Activated CD4-positive, alpha-beta T cell treated with anti-CD3 and anti-CD28 coated beads, Interleukin-2, amount 10 ng/mL, durations not matched to agents 24 days and 14 days (primary cell): ENCODE measurements around the gene KCNIP3. TPM values are rescaled to one million over a fixed set of nuclear protein-coding genes. Genes with fewer than 3 reads are reported as not detected.

Source experiments
- DNase-seq: peaks from one replicate; pipeline ENCODE4 v3.0.0; 2022
- H3K27ac Mint-ChIP-seq: one replicate; pipeline ENCODE4 v1.8.0; 2022; ENCODE audit warnings: mild to moderate bottlenecking, mixed read lengths
- H3K27me3 Mint-ChIP-seq: one replicate; pipeline ENCODE4 v1.8.0; 2022; ENCODE audit warnings: mixed read lengths
- H3K36me3 Mint-ChIP-seq: one replicate; pipeline ENCODE4 v1.8.0; 2022; ENCODE audit warnings: low read depth, mild to moderate bottlenecking, mixed read lengths
- H3K4me1 Mint-ChIP-seq: one replicate; pipeline ENCODE4 v1.8.0; 2021; ENCODE audit warnings: mixed read lengths
- H3K4me3 Mint-ChIP-seq: one replicate; pipeline ENCODE4 v1.8.0; 2022; ENCODE audit warnings: mild to moderate bottlenecking, moderate library complexity, mixed read lengths
- H3K9me3 Mint-ChIP-seq: one replicate; pipeline ENCODE4 v1.8.0; 2021; ENCODE audit warnings: mixed read lengths
- intact Hi-C: fragments of 100-400 bp; cut with micrococcal nuclease; formaldehyde crosslinking; loops from one replicate; pipeline ENCODE4 v1.15.1; 2023
- total RNA-seq: library from RNA; stranded (reverse); gene quantifications from 2 replicates; pipeline ENCODE4 v1.2.3, GENCODE V29; 2022

The KCNIP3 gene
- total RNA-seq, 1 donor from 2014 or later: not detected

DNA sequence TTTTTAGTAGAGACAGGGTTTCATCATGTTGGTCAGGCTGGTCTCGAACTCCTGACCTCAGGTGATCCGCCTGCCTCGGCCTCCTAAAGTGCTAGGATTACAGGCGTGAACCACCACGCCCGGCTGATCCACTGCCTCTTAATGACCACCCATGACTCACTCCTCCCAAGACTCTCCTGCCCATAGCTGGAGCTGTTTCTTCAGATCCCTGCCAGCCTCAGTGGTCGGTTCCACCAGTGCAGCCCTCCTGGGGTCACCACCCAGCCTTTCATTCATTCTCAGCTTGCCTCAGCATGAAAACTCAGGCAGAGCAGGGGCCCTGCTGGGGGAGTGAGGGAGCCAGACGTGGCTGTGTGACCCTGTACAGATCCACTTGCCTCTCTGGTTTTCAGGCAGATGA, 12.5 kb downstream of the KCNIP3 start:
- intact Hi-C loops: no loop called here
- DNase-seq: no peak
- H3K4me3 Mint-ChIP-seq: no peak overlapping the region

DNA sequence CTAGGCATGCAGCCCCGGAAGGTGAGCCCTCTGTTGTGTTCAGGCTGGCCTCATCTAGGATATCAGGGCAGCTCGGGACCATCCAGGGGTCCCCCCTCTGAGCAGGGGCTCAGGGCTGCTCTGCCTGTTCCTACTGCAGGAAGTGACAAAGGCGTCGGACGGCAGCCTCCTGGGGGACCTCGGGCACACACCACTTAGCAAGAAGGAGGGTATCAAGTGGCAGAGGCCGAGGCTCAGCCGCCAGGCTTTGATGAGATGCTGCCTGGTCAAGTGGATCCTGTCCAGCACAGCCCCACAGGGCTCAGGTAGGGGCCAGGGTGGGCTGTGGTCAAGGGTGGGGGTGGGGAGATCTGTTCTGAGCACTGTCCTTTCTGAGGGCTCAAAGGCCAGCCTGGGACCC, 13.1 kb downstream of the KCNIP3 start:
- DNase-seq: no peak
- no peak overlapping the region for H3K27ac Mint-ChIP-seq
- intact Hi-C loops: no loop called here
- no peaks in the 10 kb centered on the region for H3K36me3 Mint-ChIP-seq
- H3K27me3 Mint-ChIP-seq: no peaks in the 10 kb centered on the region
- no peaks in the 10 kb centered on the region for H3K9me3 Mint-ChIP-seq
- no peak overlapping the region for H3K4me3 Mint-ChIP-seq
- no peaks in the 10 kb centered on the region for H3K4me1 Mint-ChIP-seq

More for the DNA sequence above, 12.5 kb downstream of the KCNIP3 start:
- no peaks in the 10 kb centered on the region for H3K36me3 Mint-ChIP-seq
- no peaks in the 10 kb centered on the region for H3K4me1 Mint-ChIP-seq
- H3K27ac Mint-ChIP-seq: no peak overlapping the region
- no peaks in the 10 kb centered on the region for H3K27me3 Mint-ChIP-seq
- no peaks in the 10 kb centered on the region for H3K9me3 Mint-ChIP-seq

DNA sequence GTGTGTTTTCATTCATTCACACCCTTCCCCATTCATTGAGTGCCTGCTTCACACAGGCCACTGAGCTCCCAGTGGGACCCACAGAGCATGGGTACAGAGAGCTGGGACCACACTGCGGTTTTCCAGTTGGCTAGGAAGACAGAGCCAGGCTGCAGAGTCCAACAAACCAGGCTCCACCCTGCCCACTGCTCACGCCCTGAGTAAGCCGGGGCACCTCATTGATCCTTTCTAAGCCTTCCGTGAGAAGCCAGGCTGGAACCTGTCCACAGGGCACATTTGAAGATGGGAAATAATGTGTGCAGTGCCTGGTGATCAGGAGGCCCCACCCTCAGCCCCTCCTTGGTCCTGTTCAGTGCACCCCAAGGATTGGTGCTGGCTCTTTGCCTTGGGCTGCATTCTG, 13.5 kb downstream of the KCNIP3 start:
- Mint-ChIP-seq H3K9me3 (no peaks in the 10 kb centered on the region), H3K36me3 (no peaks in the 10 kb centered on the region), H3K27ac (no peak overlapping the region), H3K27me3 (no peaks in the 10 kb centered on the region), H3K4me1 (no peaks in the 10 kb centered on the region), H3K4me3 (no peak overlapping the region)
- intact Hi-C loops: no loop called here
- no peak for DNase-seq

- no peaks in the 10 kb centered on the region for H3K36me3 Mint-ChIP-seq
- no peaks in the 10 kb centered on the region for H3K27me3 Mint-ChIP-seq
- no peak overlapping the region for H3K27ac Mint-ChIP-seq
- intact Hi-C loops: no loop called here
- H3K4me3 Mint-ChIP-seq: no peak overlapping the region
- H3K4me1 Mint-ChIP-seq: no peaks in the 10 kb centered on the region
- H3K9me3 Mint-ChIP-seq: no peaks in the 10 kb centered on the region
- no peak for DNase-seq
Measured at GRCh38 chr2:95311815-95312542, 14.8 kb downstream of the KCNIP3 start.

GRCh38 chr2:95312543-95313201, 15.5 kb downstream of the KCNIP3 start:
- no peaks in the 10 kb centered on the region for H3K9me3 Mint-ChIP-seq
- H3K4me3 Mint-ChIP-seq: no peak overlapping the region
- intact Hi-C loops: no loop called here
- no peak for DNase-seq
- H3K36me3 Mint-ChIP-seq: no peaks in the 10 kb centered on the region
- H3K4me1 Mint-ChIP-seq: no peaks in the 10 kb centered on the region
- no peak overlapping the region for H3K27ac Mint-ChIP-seq
- H3K27me3 Mint-ChIP-seq: no peaks in the 10 kb centered on the region

GRCh38 chr2:95313296-95314131, 16.4 kb downstream of the KCNIP3 start:
- DNase-seq: no peak
- Mint-ChIP-seq H3K27me3 (no peaks in the 10 kb centered on the region), H3K4me3 (no peak overlapping the region), H3K36me3 (no peaks in the 10 kb centered on the region), H3K27ac (no peak overlapping the region), H3K9me3 (no peaks in the 10 kb centered on the region), H3K4me1 (no peaks in the 10 kb centered on the region)
- intact Hi-C loops: no loop called here

- H3K4me3 Mint-ChIP-seq: no peak overlapping the region
- no peaks in the 10 kb centered on the region for H3K27me3 Mint-ChIP-seq
- no peak for DNase-seq
- H3K27ac Mint-ChIP-seq: no peak overlapping the region
- no peaks in the 10 kb centered on the region for H3K4me1 Mint-ChIP-seq
- no peaks in the 10 kb centered on the region for H3K36me3 Mint-ChIP-seq
- no peaks in the 10 kb centered on the region for H3K9me3 Mint-ChIP-seq
- intact Hi-C loops: no loop called here
Measured at GRCh38 chr2:95314598-95314963, 17.4 kb downstream of the KCNIP3 start.

- intact Hi-C loops: no loop called here
- no peaks in the 10 kb centered on the region for H3K36me3 Mint-ChIP-seq
Measured at GRCh38 chr2:95314964-95315611, 17.9 kb downstream of the KCNIP3 start.

GRCh38 chr2:95315801-95316411, 18.8 kb downstream of the KCNIP3 start:
- no peaks in the 10 kb centered on the region for H3K27me3 Mint-ChIP-seq
- no peak overlapping the region for H3K27ac Mint-ChIP-seq
- intact Hi-C loops: no loop called here
- H3K4me3 Mint-ChIP-seq: no peak overlapping the region
- DNase-seq: no peak
- H3K9me3 Mint-ChIP-seq: no peaks in the 10 kb centered on the region
- H3K4me1 Mint-ChIP-seq: no peaks in the 10 kb centered on the region
- H3K36me3 Mint-ChIP-seq: no peaks in the 10 kb centered on the region

More at GRCh38 chr2:95314964-95315611, 17.9 kb downstream of the KCNIP3 start:
- H3K27me3 Mint-ChIP-seq: no peaks in the 10 kb centered on the region
- no peaks in the 10 kb centered on the region for H3K9me3 Mint-ChIP-seq
- no peak overlapping the region for H3K4me3 Mint-ChIP-seq
- DNase-seq: no peak
- no peaks in the 10 kb centered on the region for H3K4me1 Mint-ChIP-seq
- H3K27ac Mint-ChIP-seq: no peak overlapping the region

DNA sequence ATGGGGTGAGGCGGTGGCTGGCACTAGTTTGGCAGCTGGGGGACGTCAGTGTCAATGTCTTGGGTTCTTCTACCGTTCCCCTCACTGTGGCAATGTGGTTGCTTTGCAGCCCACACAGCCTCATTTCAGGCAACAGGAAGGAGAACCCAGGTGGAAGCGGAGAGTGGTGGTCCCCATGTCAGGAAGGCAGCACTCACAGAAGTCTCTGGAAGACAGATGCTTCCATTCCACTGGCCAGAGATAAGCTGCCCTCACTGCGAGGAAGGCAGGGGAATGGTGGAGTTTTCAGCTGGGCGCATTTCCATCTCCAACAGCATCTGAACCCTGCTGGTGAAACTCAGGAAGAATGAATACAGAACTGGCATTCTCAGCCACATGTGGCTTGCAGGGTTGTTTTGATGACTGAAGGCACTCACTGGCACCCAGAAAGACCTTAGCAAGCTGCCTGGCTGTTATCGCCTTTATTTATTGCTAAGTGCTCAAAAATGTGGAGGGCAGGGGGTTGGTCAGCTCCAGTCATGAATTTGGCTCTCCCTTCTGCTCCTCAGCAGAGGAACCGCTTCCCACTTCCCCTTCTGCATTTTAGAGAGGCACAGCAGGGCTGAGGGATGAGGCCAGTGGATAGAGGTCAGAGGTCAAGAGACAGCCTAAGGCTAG, 19.4 kb downstream of the KCNIP3 start:
- Mint-ChIP-seq H3K9me3 (no peaks in the 10 kb centered on the region), H3K4me1 (no peaks in the 10 kb centered on the region), H3K36me3 (no peaks in the 10 kb centered on the region), H3K27ac (no peak overlapping the region), H3K4me3 (no peak overlapping the region), H3K27me3 (no peaks in the 10 kb centered on the region)
- intact Hi-C loops: no loop called here
- no peak for DNase-seq

GRCh38 chr2:95317123-95317500, 20.0 kb downstream of the KCNIP3 start:
- no peak for DNase-seq
- Mint-ChIP-seq H3K4me3 (no peak overlapping the region), H3K27me3 (no peaks in the 10 kb centered on the region), H3K4me1 (no peaks in the 10 kb centered on the region), H3K27ac (no peak overlapping the region), H3K9me3 (no peaks in the 10 kb centered on the region), H3K36me3 (no peaks in the 10 kb centered on the region)
- intact Hi-C loops: no loop called here

- Mint-ChIP-seq H3K9me3 (no peaks in the 10 kb centered on the region), H3K27ac (no peak overlapping the region), H3K27me3 (no peaks in the 10 kb centered on the region), H3K4me3 (no peak overlapping the region), H3K4me1 (no peaks in the 10 kb centered on the region), H3K36me3 (no peaks in the 10 kb centered on the region)
- intact Hi-C loops: no loop called here
- DNase-seq: no peak
Measured at GRCh38 chr2:95317665-95318425, 20.7 kb downstream of the KCNIP3 start.
